CD4-positive, CD25-positive, alpha-beta regulatory T cell (primary cell): ENCODE data around the gene UTP11. TPM values are rescaled to one million over a fixed set of nuclear protein-coding genes. Genes with fewer than 3 reads are reported as not detected.

Source experiments
- ATAC-seq, 2 donors: fragments of 150-1000 bp; cut with Tn5 transposase; one replicate each; pipeline ENCODE4 v1.10.0; 2021; ENCODE audit warnings: low read depth in 2 of 2, moderate number of reproducible peaks in 2 of 2, moderate library complexity in 1 of 2
- DNase-seq, 3 donors: peaks; one replicate each; pipeline versions ENCODE4 v3.0.0 to v3.0.0-alpha.2; 2012 to 2022; ENCODE audit warnings: mixed read lengths in 1 of 3
- H3K27ac ChIP-seq: one replicate; pipeline ENCODE4 v1.7.0; 2013; ENCODE audit warnings: mild to moderate bottlenecking, low read length; ENCODE audit not compliant: insufficient read depth, poor library complexity, severe bottlenecking
- H3K27me3 ChIP-seq: one replicate; pipeline ENCODE4 v1.7.0; 2013; ENCODE audit warnings: low read length; ENCODE audit not compliant: control insufficient read depth, insufficient read depth
- H3K36me3 ChIP-seq: one replicate; pipeline ENCODE4 v1.7.0; 2013; ENCODE audit warnings: mild to moderate bottlenecking, low read length, moderate library complexity; ENCODE audit not compliant: control insufficient read depth, insufficient read depth
- H3K4me1 ChIP-seq: 2 replicates; pipeline ENCODE4 v1.7.0; 2013; ENCODE audit warnings: mild to moderate bottlenecking, low read length; ENCODE audit not compliant: insufficient read depth, control insufficient read depth, poor library complexity, severe bottlenecking
- H3K4me3 ChIP-seq: one replicate; pipeline ENCODE4 v1.7.0; 2013; ENCODE audit warnings: low read depth, mild to moderate bottlenecking, low read length, moderate library complexity
- H3K9me3 ChIP-seq, 2 experiments: 1 replicate in 1 of 2; 2 replicates in 1 of 2; pipeline ENCODE4 v1.7.0; 2013; ENCODE audit warnings: low read length in 2 of 2, mild to moderate bottlenecking in 1 of 2, moderate library complexity in 1 of 2; ENCODE audit not compliant: control insufficient read depth in 2 of 2
- H3K27ac Mint-ChIP-seq, 3 donors: one replicate each; pipeline ENCODE4 v1.8.0; 2020 to 2022; ENCODE audit warnings: mild to moderate bottlenecking in 3 of 3, mixed read lengths in 3 of 3, moderate library complexity in 2 of 3
- H3K27me3 Mint-ChIP-seq: one replicate; pipeline ENCODE4 v1.8.0; 2022; ENCODE audit warnings: mild to moderate bottlenecking, mixed read lengths
- H3K36me3 Mint-ChIP-seq: one replicate; pipeline ENCODE4 v1.8.0; 2020; ENCODE audit warnings: mixed read lengths
- H3K4me1 Mint-ChIP-seq, 4 donors: one replicate each; pipeline ENCODE4 v1.8.0; 2020 to 2022; ENCODE audit warnings: mixed read lengths in 4 of 4, mild to moderate bottlenecking in 1 of 4
- H3K4me3 Mint-ChIP-seq, 4 donors: one replicate each; pipeline ENCODE4 v1.8.0; 2020 to 2022; ENCODE audit warnings: mild to moderate bottlenecking in 4 of 4, mixed read lengths in 4 of 4, moderate library complexity in 3 of 4
- H3K9me3 Mint-ChIP-seq, 7 donors: one replicate each; pipeline ENCODE4 v1.8.0; 2020 to 2022; ENCODE audit warnings: mixed read lengths in 7 of 7, mild to moderate bottlenecking in 3 of 7, moderate library complexity in 2 of 7
- polyA plus RNA-seq, 4 donors: library from polyadenylated mRNA; unstranded; fragments of 300-500 nt; fragmentation: Illumina TruSeq; gene quantifications; one replicate each; pipeline ENCODE4 v1.2.3, GENCODE V29; 2021
- total RNA-seq: library from RNA; stranded (reverse); gene quantifications from one replicate; pipeline ENCODE4 v1.2.3, GENCODE V29; 2022

UTP11 gene
- total and polyA plus RNA-seq, 5 donors from 2014 or later: 12.3 to 31.1 (median 22.0) TPM

DNA sequence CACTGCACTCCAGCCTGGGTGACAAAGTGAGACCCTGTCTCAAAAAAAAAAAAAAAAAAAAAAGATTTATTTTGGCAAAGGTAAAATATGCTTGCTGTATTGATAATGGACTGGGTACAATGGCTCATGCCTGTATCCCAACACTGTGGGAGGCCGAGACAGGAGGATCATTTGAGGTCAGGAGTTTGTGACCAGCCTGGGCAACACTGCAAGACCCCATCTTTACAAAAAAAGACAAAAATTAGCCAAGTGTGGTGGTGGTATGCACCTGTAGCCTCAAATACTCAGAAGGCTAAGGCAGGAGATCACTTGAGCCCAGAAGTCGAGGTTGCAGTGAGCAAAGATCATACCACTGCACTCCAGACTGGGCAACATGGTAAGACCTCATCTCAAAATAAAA is 29.0 kb upstream of the UTP11 start:
- Histone ChIP-seq H3K27me3 (no peaks in the 10 kb centered on the region), H3K9me3 (no peaks in the 10 kb centered on the region), H3K4me1 (peaks cover 4% of the 10 kb centered on the region), H3K36me3 (peaks cover 81% of the 10 kb centered on the region), H3K27ac (no peak overlapping the region), H3K4me3 (no peak overlapping the region)
- H3K27me3 Mint-ChIP-seq: no peaks in the 10 kb centered on the region
- no peak overlapping the region for H3K27ac Mint-ChIP-seq
- H3K4me3 Mint-ChIP-seq: no peak overlapping the region
- DNase-seq (no peak), ATAC-seq (no peak)
- peaks cover 40% of the 10 kb centered on the region for H3K36me3 Mint-ChIP-seq
- no peaks in the 10 kb centered on the region for H3K9me3 Mint-ChIP-seq
- H3K4me1 Mint-ChIP-seq: peaks cover 4 to 20% (median 16%) of the 10 kb centered on the region in 4 donors

DNA sequence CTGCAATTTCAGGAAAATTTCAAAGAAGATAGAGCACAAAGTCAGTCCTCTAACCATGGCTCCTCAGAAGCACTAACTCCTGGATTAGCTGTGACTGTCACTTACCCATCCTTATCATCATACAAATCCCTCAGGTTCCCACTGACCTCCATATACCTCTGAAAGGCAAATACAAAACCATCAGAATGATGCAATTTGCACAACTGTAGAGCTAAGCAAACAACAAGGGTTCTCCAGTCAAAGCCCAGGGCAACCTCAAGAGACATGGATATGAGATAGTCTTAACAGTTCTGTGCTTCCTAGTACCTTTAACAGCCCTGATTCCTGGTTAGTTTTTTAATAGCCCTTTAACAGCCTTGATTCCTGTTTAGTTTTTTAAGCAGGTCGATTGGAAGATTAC is 24.9 kb upstream of the UTP11 start:
- H3K27ac Mint-ChIP-seq: peak overlapping the region in 2 of 3 donors; percentile 9 to 97
- no peak overlapping the region for H3K27ac ChIP-seq
- peak overlapping the region; percentile 5 for H3K4me3 ChIP-seq
- peaks cover 41% of the 10 kb centered on the region for H3K36me3 ChIP-seq
- peaks cover 10% of the 10 kb centered on the region for H3K36me3 Mint-ChIP-seq
- no peaks in the 10 kb centered on the region for H3K9me3 Mint-ChIP-seq
- H3K4me1 ChIP-seq: peaks cover 19% of the 10 kb centered on the region
- H3K9me3 ChIP-seq: no peaks in the 10 kb centered on the region
- no peaks in the 10 kb centered on the region for H3K27me3 ChIP-seq
- no peak for DNase-seq
- H3K27me3 Mint-ChIP-seq: peaks cover 5% of the 10 kb centered on the region
- H3K4me1 Mint-ChIP-seq: peaks cover 7 to 35% (median 24%) of the 10 kb centered on the region in 4 donors
- no peak for ATAC-seq
- H3K4me3 Mint-ChIP-seq: peak overlapping the region in 3 of 4 donors; percentile 97 to 100 (median 100)

DNA sequence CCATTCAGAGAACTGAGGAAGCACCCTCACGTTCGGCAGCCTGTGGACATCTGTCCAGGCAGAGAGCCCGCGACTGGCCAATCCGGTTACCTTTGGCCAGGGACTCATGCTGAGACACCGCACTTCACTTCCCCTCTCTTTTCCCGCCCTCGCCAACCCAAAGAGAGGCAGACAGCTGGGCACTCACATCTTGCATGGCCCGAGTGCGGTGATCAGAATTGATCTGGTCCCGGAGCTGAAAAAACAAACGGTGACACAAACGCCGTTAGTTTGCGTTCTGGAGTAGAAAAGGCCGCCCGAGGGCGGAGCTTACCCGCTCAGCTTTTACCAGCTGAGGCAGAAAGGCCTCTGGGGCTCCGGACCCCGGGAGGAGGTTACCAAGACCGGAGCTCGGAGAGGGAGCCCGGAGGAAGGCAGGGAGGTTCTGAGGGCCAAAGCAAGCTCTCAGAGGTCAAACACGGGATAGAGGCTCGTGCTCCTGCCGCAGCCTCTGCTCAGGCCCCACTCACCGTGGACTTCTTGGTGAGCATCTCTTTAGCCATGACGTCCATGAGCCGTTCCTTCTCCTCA is 23.1 kb upstream of the UTP11 start:
- peak overlapping the region; percentile 93 to 99 (median 97) for H3K27ac Mint-ChIP-seq
- peak; percentile 30 to 60 (median 48) for DNase-seq
- Histone ChIP-seq H3K27me3 (no peaks in the 10 kb centered on the region), H3K4me3 (peak overlapping the region; percentile 94), H3K36me3 (peaks cover 29% of the 10 kb centered on the region), H3K4me1 (peaks cover 21% of the 10 kb centered on the region), H3K9me3 (no peaks in the 10 kb centered on the region), H3K27ac (peak overlapping the region; percentile 60)
- ATAC-seq: peak; percentile 7 to 19
- peaks cover 6% of the 10 kb centered on the region for H3K36me3 Mint-ChIP-seq
- H3K27me3 Mint-ChIP-seq: peaks cover 5% of the 10 kb centered on the region
- no peaks in the 10 kb centered on the region for H3K9me3 Mint-ChIP-seq
- peak overlapping the region; percentile 97 to 100 (median 100) for H3K4me3 Mint-ChIP-seq
- H3K4me1 Mint-ChIP-seq: peaks cover 7 to 39% (median 26%) of the 10 kb centered on the region in 4 donors

DNA sequence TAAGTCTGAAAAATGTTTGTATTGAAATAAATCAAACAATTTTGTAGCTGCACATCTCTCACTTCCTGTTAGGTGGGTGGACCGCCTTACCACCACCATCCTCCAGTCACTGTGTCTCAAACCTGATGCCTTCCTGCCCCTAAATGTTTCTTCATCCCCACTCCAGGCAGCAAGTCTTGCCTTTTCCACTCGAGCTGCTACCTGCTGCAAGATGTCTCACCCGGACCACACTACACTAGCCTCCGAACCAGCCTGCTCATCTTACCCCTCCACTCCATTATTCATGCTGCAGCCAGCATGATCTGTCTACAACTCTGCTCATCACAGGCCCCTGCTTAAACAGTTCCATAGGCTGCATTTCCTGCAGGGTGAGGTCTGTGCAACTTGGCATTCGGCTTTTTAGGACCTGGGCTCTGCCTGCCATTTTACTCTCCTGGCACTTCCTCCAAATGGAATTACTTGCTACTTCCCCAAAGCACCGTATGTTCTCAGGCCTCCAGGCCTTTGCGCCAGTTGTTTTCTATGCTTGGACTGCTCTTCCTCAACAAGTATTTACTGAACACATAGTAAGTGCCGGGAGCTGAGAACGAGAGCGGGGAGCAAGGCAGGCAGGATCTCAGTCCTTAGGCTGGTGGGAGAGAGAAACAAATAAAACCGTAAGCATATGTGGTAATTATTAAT is 17.5 kb upstream of the UTP11 start:
- peak overlapping the region; percentile 85 to 97 (median 93) for H3K27ac Mint-ChIP-seq
- Histone ChIP-seq H3K27ac (peak overlapping the region; percentile 71), H3K9me3 (no peaks in the 10 kb centered on the region), H3K4me1 (peaks cover 30% of the 10 kb centered on the region), H3K27me3 (no peaks in the 10 kb centered on the region), H3K36me3 (peaks cover 4% of the 10 kb centered on the region), H3K4me3 (peak overlapping the region; percentile 70)
- peaks cover 3% of the 10 kb centered on the region for H3K27me3 Mint-ChIP-seq
- H3K4me3 Mint-ChIP-seq: peak overlapping the region; percentile 84 to 97 (median 91)
- peak in 1 of 2 donors; percentile 29 for ATAC-seq
- no peaks in the 10 kb centered on the region for H3K36me3 Mint-ChIP-seq
- peaks cover 17 to 44% (median 28%) of the 10 kb centered on the region in 4 donors for H3K4me1 Mint-ChIP-seq
- DNase-seq: peak in 2 of 3 donors; percentile 34 to 67
- no peaks in the 10 kb centered on the region for H3K9me3 Mint-ChIP-seq

DNA sequence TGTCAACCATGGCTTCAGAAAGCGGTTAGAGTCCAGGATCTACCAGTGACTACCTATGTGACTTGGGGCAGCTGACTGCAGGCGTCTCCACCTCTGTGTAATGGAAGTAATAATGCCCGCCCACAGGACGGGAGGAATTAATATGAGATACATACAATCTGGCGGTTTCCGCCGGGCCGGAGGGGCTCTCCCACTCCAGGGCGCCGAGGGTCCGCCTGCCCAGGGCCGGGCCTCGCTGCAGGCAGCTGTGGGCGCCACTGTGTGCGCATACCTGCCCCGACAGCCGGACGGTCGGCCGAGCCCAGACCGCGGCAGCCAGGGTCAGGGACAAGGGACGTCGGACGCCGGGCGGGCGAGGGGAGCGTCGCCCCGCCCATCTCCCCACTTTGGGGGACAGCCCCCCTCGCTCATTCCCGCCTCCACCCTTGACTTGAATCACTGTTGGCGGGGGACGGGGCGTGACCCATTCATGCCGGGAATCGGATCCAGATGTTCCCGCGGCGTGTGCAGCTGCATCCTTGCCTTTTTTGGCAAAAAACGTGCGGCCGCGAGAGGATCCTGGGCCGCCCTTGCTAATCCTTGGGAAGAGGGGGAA is 16.7 kb upstream of the UTP11 start:
- Histone ChIP-seq H3K27me3 (no peaks in the 10 kb centered on the region), H3K9me3 (no peaks in the 10 kb centered on the region), H3K27ac (peak overlapping the region; percentile 71), H3K4me3 (peak overlapping the region; percentile 70), H3K4me1 (peaks cover 28% of the 10 kb centered on the region), H3K36me3 (peaks cover 4% of the 10 kb centered on the region)
- Mint-ChIP-seq H3K9me3 (no peaks in the 10 kb centered on the region), H3K27me3 (no peaks in the 10 kb centered on the region), H3K27ac (peak overlapping the region; percentile 85 to 97 (median 93)), H3K4me1 (peaks cover 15 to 49% (median 29%) of the 10 kb centered on the region in 4 donors), H3K4me3 (peak overlapping the region; percentile 69 to 97 (median 90)), H3K36me3 (no peaks in the 10 kb centered on the region)
- peak in 1 of 2 donors; percentile 51 for ATAC-seq
- peak in 1 of 3 donors; percentile 27 for DNase-seq

DNA sequence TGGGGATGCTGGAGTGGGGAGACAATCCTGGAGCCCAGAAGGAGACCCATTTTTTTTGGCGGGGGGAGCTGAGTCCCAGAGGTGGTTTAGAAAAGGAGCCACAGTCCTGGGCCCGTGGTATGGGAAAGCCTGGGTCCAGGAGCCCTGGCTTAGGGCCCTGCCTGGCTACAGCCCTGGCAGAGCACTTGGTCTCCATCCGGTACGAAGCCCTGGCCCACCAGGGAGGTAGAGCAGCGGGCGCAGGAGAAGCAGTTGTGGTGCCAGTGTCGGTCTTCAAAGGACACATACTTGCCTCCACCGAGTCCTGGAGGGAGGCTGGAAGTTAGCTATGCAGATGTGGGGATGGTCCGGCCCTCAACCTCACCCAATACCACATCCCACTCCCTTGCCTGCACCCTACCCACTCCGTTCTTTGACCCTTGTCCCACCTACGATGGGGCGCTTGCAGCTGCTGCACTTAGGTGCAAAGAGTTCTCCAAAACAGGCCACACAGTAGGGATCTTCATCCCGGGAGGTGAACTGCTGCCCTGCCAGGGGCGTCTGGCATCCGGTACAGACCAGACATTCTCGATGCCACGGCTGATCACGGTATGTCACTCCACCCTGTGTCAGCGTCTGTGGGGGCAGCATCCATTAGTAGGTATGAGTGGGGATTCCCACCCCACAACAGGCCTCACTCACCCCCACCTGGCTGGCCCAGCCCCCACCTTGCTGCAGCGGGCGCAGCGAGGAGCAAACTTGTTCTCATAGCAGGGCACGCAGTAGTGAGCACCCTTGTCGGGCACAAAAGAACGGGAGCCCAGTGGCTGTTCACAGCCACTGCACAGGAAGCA is 15.1 kb upstream of the UTP11 start:
- Mint-ChIP-seq H3K27me3 (no peaks in the 10 kb centered on the region), H3K36me3 (no peaks in the 10 kb centered on the region), H3K9me3 (no peaks in the 10 kb centered on the region), H3K27ac (peak overlapping the region; percentile 15 to 85 (median 60)), H3K4me3 (peak overlapping the region in 1 of 4 donors; percentile 81), H3K4me1 (peaks cover 15 to 59% (median 30%) of the 10 kb centered on the region in 4 donors)
- Histone ChIP-seq H3K4me3 (no peak overlapping the region), H3K4me1 (peaks cover 36% of the 10 kb centered on the region), H3K9me3 (no peaks in the 10 kb centered on the region), H3K27me3 (no peaks in the 10 kb centered on the region), H3K36me3 (peaks cover 4% of the 10 kb centered on the region), H3K27ac (no peak overlapping the region)
- ATAC-seq (no peak), DNase-seq (no peak)

DNA sequence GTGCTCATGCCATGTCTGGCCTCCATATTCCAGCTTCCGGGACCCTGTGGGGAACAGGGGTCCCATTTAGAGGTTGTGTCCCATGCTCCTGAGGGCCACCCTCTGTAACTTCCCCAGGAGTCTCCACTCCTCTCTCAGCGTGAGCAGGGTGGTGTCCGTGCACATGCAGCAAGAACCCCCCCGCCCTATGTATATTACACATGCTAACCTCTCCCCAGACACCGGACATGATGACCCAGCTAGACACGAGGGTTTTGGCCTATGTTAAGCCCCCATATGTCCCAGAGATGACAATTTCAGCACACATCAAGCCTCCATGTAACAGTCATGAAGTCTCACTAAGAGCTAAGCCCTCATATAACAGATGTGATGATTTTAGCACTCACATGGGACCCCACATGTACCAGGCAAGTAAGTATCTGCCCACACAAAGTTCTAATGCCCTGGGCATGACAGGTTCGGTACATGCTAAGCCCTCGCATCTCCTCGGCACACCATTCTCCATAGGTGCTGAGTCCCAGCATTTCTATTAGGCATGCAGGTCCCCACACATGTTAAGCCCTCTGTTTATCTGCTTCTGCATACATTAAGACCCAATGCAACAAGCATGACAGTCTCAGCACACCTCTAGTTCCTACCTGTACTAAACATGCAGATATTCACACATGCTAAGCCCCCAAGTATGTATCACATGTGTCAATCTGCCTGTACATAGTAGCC is 14.3 kb upstream of the UTP11 start:
- H3K4me3 Mint-ChIP-seq: peak overlapping the region in 2 of 4 donors; percentile 79 to 81
- no peaks in the 10 kb centered on the region for H3K9me3 ChIP-seq

More for the DNA sequence above, 14.3 kb upstream of the UTP11 start:
- no peaks in the 10 kb centered on the region for H3K9me3 Mint-ChIP-seq
- no peaks in the 10 kb centered on the region for H3K27me3 Mint-ChIP-seq
- no peaks in the 10 kb centered on the region for H3K36me3 Mint-ChIP-seq
- no peak for DNase-seq
- Histone ChIP-seq H3K27ac (no peak overlapping the region), H3K4me1 (peaks cover 37% of the 10 kb centered on the region), H3K27me3 (no peaks in the 10 kb centered on the region), H3K36me3 (peaks cover 4% of the 10 kb centered on the region), H3K4me3 (no peak overlapping the region)
- no peak for ATAC-seq
- peaks cover 15 to 62% (median 33%) of the 10 kb centered on the region in 4 donors for H3K4me1 Mint-ChIP-seq
- peak overlapping the region; percentile 72 to 92 (median 85) for H3K27ac Mint-ChIP-seq
